SK-N-SH treated with all-trans-retinoic acid at 6 μM for 48 hours (cell line): ENCODE measurements around the gene EXD3.

ENCODE experiments used
- CREB5 ChIP-seq: fragments of 250-450 bp; sonication (Bioruptor Pico); IDR thresholded peaks from 2 replicates; pipeline ENCODE4 v1.5.1; 2020; ENCODE audit warnings: low read depth, mild to moderate bottlenecking, moderate library complexity
- CSDC2 ChIP-seq: fragments of 250-450 bp; sonication (Bioruptor Pico); IDR thresholded peaks from 2 replicates; pipeline ENCODE4 v1.5.0; 2020; ENCODE audit warnings: mild to moderate bottlenecking, moderate library complexity
- ISL1 ChIP-seq: fragments of 250-450 bp; sonication (Bioruptor Pico); IDR thresholded peaks from 2 replicates; pipeline ENCODE4 v2.1.2; 2022; ENCODE audit warnings: mild to moderate bottlenecking, moderate library complexity
- PATZ1 ChIP-seq: fragments of 250-450 bp; sonication (Bioruptor Pico); IDR thresholded peaks from 2 replicates; pipeline ENCODE4 v1.8.0; 2020; ENCODE audit warnings: mild to moderate bottlenecking, moderate library complexity, borderline replicate concordance
- TCF4 ChIP-seq: fragments of 250-450 bp; sonication (Bioruptor Pico); IDR thresholded peaks from 2 replicates; pipeline ENCODE4 v1.8.0; 2021; ENCODE audit warnings: mild to moderate bottlenecking, moderate library complexity, borderline replicate concordance
- TSHZ2 ChIP-seq: fragments of 250-450 bp; sonication (Bioruptor Pico); IDR thresholded peaks from 2 replicates; pipeline ENCODE4 v1.5.0; 2020; ENCODE audit warnings: mild to moderate bottlenecking, moderate library complexity
- ZC3H10 ChIP-seq: fragments of 250-450 bp; sonication (Bioruptor Pico); IDR thresholded peaks from 2 replicates; pipeline ENCODE4 v1.5.1; 2021; ENCODE audit warnings: mild to moderate bottlenecking, moderate library complexity
- ZFP30 ChIP-seq: fragments of 450-650 bp; formaldehyde crosslinking; IDR thresholded peaks from 2 replicates; pipeline ENCODE4 v1.5.0; 2022; ENCODE audit warnings: mild to moderate bottlenecking, moderate library complexity
- ZNF565 ChIP-seq: fragments of 450-650 bp; formaldehyde crosslinking; conservative IDR thresholded peaks from 2 replicates; pipeline ENCODE4 v1.5.0; 2020; ENCODE audit warnings: low read depth, mild to moderate bottlenecking, moderate library complexity
- ZNF8 ChIP-seq: fragments of 450-650 bp; formaldehyde crosslinking; IDR thresholded peaks from 2 replicates; pipeline ENCODE4 v1.5.0; 2020; ENCODE audit warnings: mild to moderate bottlenecking, moderate library complexity

- TF ChIP-seq ZNF565 (CRISPR knock-in tag) (no peak), TCF4 (CRISPR knock-in tag) (no peak), CREB5 (CRISPR knock-in tag) (no peak), ISL1 (no peak), ZFP30 (CRISPR knock-in tag) (no peak), PATZ1 (CRISPR knock-in tag) (no peak), ZC3H10 (CRISPR knock-in tag) (no peak), TSHZ2 (CRISPR knock-in tag) (no peak), CSDC2 (CRISPR knock-in tag) (no peak), ZNF8 (CRISPR knock-in tag) (no peak)
Measured at GRCh38 chr9:137263506-137263905, 159.5 kb downstream of the EXD3 start.
